HepG2 (cell line): Measurements from ENCODE around the gene MLLT11. TPM values are rescaled to one million over a fixed set of nuclear protein-coding genes. Genes with fewer than 3 reads are reported as not detected.

Experiments used
- AGO1 ChIP-seq: fragments of 200-400 bp; formaldehyde crosslinking; IDR thresholded peaks from 2 replicates; pipeline ENCODE4 v1.6.1; 2017; ENCODE audit warnings: mild to moderate bottlenecking, low read depth, low read length, moderate library complexity; ENCODE audit not compliant: poor library complexity, severe bottlenecking
- BRCA1 ChIP-seq: sonication (generic); formaldehyde crosslinking; IDR thresholded peaks from 2 replicates; pipeline ENCODE4 v1.4.0; 2020; ENCODE audit warnings: missing genetic modification reagents
- FOXM1 ChIP-seq: sonication (generic); formaldehyde crosslinking; IDR thresholded peaks from 2 replicates; pipeline ENCODE4 v1.5.0; 2020; ENCODE audit warnings: missing genetic modification reagents
- HOXA7 ChIP-seq: sonication (generic); formaldehyde crosslinking; IDR thresholded peaks from 2 replicates; pipeline ENCODE4 v1.8.1; 2022; ENCODE audit warnings: mild to moderate bottlenecking, missing genetic modification reagents, moderate library complexity
- KLF11 ChIP-seq: IDR thresholded peaks from 2 replicates; pipeline ENCODE4 v1.6.1; 2016; ENCODE audit warnings: missing compliant biosample characterization
- MAZ ChIP-seq, 2 experiments: sonication (generic) in 1 of 2; formaldehyde crosslinking in 1 of 2; IDR thresholded peaks; 2 replicates each; pipeline versions ENCODE4 v1.5.0 to v1.6.1; 2012 to 2020; ENCODE audit warnings: low read depth in 2 of 2, mild to moderate bottlenecking in 2 of 2, borderline replicate concordance in 1 of 2, improper control_type of control experiment in 1 of 2, low read length in 1 of 2, missing genetic modification reagents in 1 of 2, moderate library complexity in 1 of 2
- MIXL1 ChIP-seq: IDR thresholded peaks from 2 replicates; pipeline ENCODE4 v1.6.1; 2016
- NCOA2 ChIP-seq: sonication (generic); formaldehyde crosslinking; IDR thresholded peaks from 2 replicates; pipeline ENCODE4 v1.8.0; 2022; ENCODE audit warnings: inconsistent platforms
- PTBP1 ChIP-seq: fragments of 200-400 bp; formaldehyde crosslinking; IDR thresholded peaks from 2 replicates; pipeline ENCODE4 v1.6.1; 2018; ENCODE audit warnings: low read length, low read depth; ENCODE audit not compliant: poor library complexity, severe bottlenecking
- SAFB2 ChIP-seq: sonication (generic); formaldehyde crosslinking; IDR thresholded peaks from 2 replicates; pipeline ENCODE4 v1.5.1; 2020; ENCODE audit warnings: missing genetic modification reagents, low read depth, mild to moderate bottlenecking, borderline replicate concordance
- TP53 ChIP-seq: sonication (generic); formaldehyde crosslinking; conservative IDR thresholded peaks from 2 replicates; pipeline ENCODE4 v1.4.0; 2020; ENCODE audit warnings: missing genetic modification reagents
- YY1 ChIP-seq: IDR thresholded peaks from 2 replicates; pipeline ENCODE4 v1.6.1; 2011; ENCODE audit warnings: low read length, low read depth, moderate library complexity, mild to moderate bottlenecking; ENCODE audit not compliant: insufficient read depth, insufficient replicate concordance
- ZIK1 ChIP-seq: sonication (generic); formaldehyde crosslinking; IDR thresholded peaks from 2 replicates; pipeline ENCODE4 v1.5.0; 2020; ENCODE audit warnings: mild to moderate bottlenecking, low read depth, missing genetic modification reagents, borderline replicate concordance
- ZNF30 ChIP-seq: sonication (generic); formaldehyde crosslinking; IDR thresholded peaks from 2 replicates; pipeline ENCODE4 v1.5.0; 2020; ENCODE audit warnings: mild to moderate bottlenecking, missing genetic modification reagents
- ZNF556 ChIP-seq: sonication (generic); formaldehyde crosslinking; IDR thresholded peaks from 2 replicates; pipeline ENCODE4 v1.4.0; 2020; ENCODE audit warnings: mild to moderate bottlenecking, missing genetic modification reagents, borderline replicate concordance
- ZNF558 ChIP-seq: sonication (generic); formaldehyde crosslinking; IDR thresholded peaks from 2 replicates; pipeline ENCODE4 v1.9.0; 2022; ENCODE audit warnings: mild to moderate bottlenecking, missing genetic modification reagents, borderline replicate concordance
- ZNF879 ChIP-seq: sonication (generic); formaldehyde crosslinking; IDR thresholded peaks from 2 replicates; pipeline ENCODE4 v1.8.1; 2023; ENCODE audit warnings: missing genetic modification reagents
- polyA plus RNA-seq, 8 experiments: library from polyadenylated mRNA; depleted of rRNA in 3 of 8; stranded (reverse) in 7 of 8; unstranded in 1 of 8; fragments of >200 nt; fragmentation: Illumina TruSeq in 4 of 8; extraction: Trizol in 4 of 8; gene quantifications; 2 replicates each; pipeline versions ENCODE4 v1.2.1 to v1.2.3, GENCODE V29; 2011 to 2016; ENCODE audit warnings: low read depth in 4 of 8, missing spikeins in 1 of 8, mixed read lengths in 1 of 8; ENCODE audit not compliant: insufficient read depth in 1 of 8
- total RNA-seq, 5 experiments: library from RNA; depleted of rRNA; stranded (reverse); fragments of >200 nt; fragmentation: Illumina TruSeq; extraction: Trizol; gene quantifications; 2 replicates each; pipeline ENCODE4 v1.2.3, GENCODE V29; 2016; ENCODE audit warnings: low read depth in 1 of 5
- TF ChIP-seq, protein P1 (sequence below): IDR thresholded peaks from 2 replicates; pipeline ENCODE4 v1.6.1; 2016; ENCODE audit warnings: low read depth, control low read depth
- TF ChIP-seq, protein P2 (sequence below): sonication (generic); formaldehyde crosslinking; IDR thresholded peaks from 2 replicates; pipeline ENCODE4 v1.4.0; 2020; ENCODE audit warnings: missing genetic modification reagents
- TF ChIP-seq, protein P3 (sequence below): sonication (generic); formaldehyde crosslinking; IDR thresholded peaks from 2 replicates; pipeline ENCODE4 v1.5.0; 2020; ENCODE audit warnings: mild to moderate bottlenecking, missing genetic modification reagents
- TF ChIP-seq, protein P4 (sequence below): IDR thresholded peaks from 2 replicates; pipeline ENCODE4 v1.6.1; 2018; ENCODE audit warnings: missing genetic modification reagents, mild to moderate bottlenecking, missing compliant biosample characterization

The MLLT11 gene
- total and polyA plus RNA-seq, 2 of the 13 experiments (the other 11 are each of a cell fraction or from before 2014, with no cell fraction given): 0.21 to 0.22 TPM

DNA sequence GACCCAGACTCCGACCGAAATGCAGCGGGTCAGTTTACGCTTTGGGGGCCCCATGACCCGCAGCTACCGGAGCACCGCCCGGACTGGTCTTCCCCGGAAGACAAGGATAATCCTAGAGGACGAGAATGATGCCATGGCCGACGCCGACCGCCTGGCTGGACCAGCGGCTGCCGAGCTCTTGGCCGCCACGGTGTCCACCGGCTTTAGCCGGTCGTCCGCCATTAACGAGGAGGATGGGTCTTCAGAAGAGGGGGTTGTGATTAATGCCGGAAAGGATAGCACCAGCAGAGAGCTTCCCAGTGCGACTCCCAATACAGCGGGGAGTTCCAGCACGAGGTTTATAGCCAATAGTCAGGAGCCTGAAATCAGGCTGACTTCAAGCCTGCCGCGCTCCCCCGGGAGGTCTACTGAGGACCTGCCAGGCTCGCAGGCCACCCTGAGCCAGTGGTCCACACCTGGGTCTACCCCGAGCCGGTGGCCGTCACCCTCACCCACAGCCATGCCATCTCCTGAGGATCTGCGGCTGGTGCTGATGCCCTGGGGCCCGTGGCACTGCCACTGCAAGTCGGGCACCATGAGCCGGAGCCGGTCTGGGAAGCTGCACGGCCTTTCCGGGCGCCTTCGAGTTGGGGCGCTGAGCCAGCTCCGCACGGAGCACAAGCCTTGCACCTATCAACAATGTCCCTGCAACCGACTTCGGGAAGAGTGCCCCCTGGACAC, 12.1 kb upstream of the MLLT11 start (continued):
- TF ChIP-seq AGO1 (peak; percentile 74), MAZ (IDR thresholded peaks at IDR 0.05; ENCODE audit: borderline replicate concordance, low read depth, low read length) (no peak), MAZ (CRISPR knock-in tag; IDR thresholded peaks at IDR 0.05; ENCODE audit: low read depth) (peak; percentile 14; the same call in 1 of the 2 replicates), ZNF30 (CRISPR knock-in tag) (no peak), SAFB2 (no peak; the same call in 1 of the 2 replicates), ZNF558 (CRISPR knock-in tag) (0 out of 2 replicates have a peak, but pooled peaks have one; percentile 56), ZNF879 (CRISPR knock-in tag) (no peak), HOXA7 (CRISPR knock-in tag) (no peak), BRCA1 (CRISPR knock-in tag) (no peak), MIXL1 (CRISPR knock-in tag) (no peak), YY1 (peak; percentile 65), KLF11 (CRISPR knock-in tag) (no peak), ZNF556 (CRISPR knock-in tag) (peak; percentile 42; the same call in 1 of the 2 replicates), NCOA2 (CRISPR knock-in tag) (peak; percentile 29; the same call in 1 of the 2 replicates), FOXM1 (no peak), ZIK1 (CRISPR knock-in tag) (no peak), TP53 (no peak), PTBP1 (no peak)
- TF ChIP-seq, protein P1, sequence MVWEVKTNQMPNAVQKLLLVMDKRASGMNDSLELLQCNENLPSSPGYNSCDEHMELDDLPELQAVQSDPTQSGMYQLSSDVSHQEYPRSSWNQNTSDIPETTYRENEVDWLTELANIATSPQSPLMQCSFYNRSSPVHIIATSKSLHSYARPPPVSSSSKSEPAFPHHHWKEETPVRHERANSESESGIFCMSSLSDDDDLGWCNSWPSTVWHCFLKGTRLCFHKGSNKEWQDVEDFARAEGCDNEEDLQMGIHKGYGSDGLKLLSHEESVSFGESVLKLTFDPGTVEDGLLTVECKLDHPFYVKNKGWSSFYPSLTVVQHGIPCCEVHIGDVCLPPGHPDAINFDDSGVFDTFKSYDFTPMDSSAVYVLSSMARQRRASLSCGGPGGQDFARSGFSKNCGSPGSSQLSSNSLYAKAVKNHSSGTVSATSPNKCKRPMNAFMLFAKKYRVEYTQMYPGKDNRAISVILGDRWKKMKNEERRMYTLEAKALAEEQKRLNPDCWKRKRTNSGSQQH: no peak
- TF ChIP-seq, protein P2, sequence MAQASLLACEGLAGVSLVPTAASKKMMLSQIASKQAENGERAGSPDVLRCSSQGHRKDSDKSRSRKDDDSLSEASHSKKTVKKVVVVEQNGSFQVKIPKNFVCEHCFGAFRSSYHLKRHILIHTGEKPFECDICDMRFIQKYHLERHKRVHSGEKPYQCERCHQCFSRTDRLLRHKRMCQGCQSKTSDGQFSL (CRISPR knock-in tag): no peak
- TF ChIP-seq, protein P3, sequence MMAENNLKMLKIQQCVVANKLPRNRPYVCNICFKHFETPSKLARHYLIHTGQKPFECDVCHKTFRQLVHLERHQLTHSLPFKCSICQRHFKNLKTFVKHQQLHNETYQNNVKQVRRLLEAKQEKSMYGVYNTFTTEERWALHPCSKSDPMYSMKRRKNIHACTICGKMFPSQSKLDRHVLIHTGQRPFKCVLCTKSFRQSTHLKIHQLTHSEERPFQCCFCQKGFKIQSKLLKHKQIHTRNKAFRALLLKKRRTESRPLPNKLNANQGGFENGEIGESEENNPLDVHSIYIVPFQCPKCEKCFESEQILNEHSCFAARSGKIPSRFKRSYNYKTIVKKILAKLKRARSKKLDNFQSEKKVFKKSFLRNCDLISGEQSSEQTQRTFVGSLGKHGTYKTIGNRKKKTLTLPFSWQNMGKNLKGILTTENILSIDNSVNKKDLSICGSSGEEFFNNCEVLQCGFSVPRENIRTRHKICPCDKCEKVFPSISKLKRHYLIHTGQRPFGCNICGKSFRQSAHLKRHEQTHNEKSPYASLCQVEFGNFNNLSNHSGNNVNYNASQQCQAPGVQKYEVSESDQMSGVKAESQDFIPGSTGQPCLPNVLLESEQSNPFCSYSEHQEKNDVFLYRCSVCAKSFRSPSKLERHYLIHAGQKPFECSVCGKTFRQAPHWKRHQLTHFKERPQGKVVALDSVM (CRISPR knock-in tag): peak; percentile 36; the same call in 1 of the 2 replicates
- TF ChIP-seq, protein P4, sequence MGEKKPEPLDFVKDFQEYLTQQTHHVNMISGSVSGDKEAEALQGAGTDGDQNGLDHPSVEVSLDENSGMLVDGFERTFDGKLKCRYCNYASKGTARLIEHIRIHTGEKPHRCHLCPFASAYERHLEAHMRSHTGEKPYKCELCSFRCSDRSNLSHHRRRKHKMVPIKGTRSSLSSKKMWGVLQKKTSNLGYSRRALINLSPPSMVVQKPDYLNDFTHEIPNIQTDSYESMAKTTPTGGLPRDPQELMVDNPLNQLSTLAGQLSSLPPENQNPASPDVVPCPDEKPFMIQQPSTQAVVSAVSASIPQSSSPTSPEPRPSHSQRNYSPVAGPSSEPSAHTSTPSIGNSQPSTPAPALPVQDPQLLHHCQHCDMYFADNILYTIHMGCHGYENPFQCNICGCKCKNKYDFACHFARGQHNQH (CRISPR knock-in tag): no peak
